NCI-H1694 (cell line): ENCODE results near the gene SCUBE2.
"Not testable (repeated sequence)": the region's sequence is repeated elsewhere in the genome, so short reads cannot be mapped to it uniquely, and the experiment has no call there.

Source experiments
- DNase-seq: peaks from one replicate; lab custom pipeline; 2025; lab: John Stamatoyannopoulos, UW

The SCUBE2 gene

DNA sequence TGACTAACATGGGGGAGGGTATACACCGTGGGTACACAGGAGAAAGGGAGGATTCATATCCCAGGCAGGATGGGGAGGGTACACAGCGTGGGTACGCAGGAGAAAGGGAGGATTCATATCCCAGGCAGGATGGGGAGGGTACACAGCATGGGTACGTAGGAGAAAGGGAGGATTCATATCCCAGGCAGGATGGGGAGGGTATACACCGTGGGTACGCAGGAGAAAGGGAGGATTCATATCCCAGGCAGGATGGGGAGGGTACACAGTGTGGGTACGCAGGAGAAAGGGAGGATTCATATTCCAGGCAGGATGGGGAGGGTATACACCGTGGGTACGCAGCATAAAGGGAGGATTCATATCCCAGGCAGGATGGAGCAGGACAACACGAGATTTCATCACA lies 51.0 kb downstream of the SCUBE2 start:
- DNase-seq: no peak

DNA sequence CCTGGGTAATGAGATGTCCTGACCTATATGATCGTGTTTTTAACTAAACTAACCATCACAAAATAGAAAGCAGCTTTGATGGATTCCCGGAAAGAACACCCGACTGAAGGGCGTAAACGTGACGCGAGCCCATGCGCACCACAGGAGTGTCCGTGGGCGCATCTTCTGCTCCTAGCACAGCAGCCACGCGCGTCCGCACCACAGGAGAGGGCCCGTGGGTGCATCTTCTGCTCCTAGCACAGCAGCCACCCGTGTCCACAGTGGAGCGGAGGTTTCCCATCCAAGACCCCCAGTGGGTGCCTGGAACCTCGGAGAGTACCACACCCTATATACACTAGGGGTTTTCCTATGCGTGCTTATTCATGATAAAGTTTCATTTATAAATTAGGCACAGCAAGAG lies 51.5 kb downstream of the SCUBE2 start:
- DNase-seq: no peak

DNA sequence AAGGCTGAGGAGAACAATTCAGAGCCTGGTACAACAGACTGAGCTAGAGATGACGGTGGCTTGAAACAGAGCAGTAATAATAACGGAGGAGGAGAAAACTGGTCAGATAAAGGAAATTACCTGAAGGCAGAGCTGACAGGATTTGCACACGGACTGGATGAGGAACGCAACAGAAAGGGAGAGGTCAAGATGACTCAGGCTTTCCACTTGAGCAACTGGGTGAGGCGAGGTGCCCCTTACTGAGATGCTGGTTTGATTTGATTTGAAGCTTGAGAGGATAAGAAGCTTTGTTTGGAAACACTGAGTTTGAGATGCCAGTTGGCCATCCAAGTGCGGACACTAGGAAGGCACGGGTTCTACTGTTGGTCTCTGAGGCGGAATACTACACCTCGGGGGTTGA lies 52.2 kb downstream of the SCUBE2 start:
- DNase-seq: no peak

DNA sequence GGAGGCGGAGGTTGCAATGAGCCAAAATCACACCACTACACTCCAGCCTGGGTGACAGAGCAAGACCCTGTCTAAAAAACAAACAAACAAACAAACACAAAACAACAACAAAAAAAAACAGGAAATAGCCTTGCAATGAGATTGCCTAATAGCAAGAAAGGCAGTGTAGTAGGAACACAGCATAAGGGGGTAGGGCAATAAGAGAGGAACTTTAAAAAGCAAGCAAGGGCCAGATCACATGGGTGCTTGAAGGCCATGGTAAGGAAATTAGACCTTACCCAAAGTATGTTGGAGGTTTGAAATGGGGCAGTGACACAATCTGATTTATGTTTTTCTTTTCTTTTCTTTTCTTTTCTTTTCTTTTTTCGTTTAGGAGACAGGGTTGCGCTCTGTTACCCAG lies 52.9 kb downstream of the SCUBE2 start:
- no peak for DNase-seq

DNA sequence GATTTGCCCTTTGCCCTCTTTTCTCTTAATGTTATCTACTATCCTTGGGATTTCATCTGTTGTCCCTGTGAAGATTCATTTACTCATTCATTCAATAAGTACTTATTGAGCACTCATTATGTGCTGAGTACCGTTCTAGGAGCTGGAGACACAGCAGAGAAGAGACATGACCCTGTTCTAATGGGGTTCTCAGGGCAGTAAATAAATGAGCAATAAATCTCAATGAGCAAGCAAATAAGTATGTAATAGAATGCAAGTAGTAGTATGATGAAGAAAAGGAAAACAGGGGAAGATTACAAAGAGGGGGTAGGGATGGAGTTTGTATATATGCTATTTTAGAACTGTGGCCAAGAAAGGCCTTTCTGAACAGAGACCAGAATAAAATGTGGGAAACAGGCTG lies 53.4 kb downstream of the SCUBE2 start:
- DNase-seq: no peak

- no peak for DNase-seq
Measured at GRCh38 chr11:9037046-9037780, 54.2 kb downstream of the SCUBE2 start.

DNA sequence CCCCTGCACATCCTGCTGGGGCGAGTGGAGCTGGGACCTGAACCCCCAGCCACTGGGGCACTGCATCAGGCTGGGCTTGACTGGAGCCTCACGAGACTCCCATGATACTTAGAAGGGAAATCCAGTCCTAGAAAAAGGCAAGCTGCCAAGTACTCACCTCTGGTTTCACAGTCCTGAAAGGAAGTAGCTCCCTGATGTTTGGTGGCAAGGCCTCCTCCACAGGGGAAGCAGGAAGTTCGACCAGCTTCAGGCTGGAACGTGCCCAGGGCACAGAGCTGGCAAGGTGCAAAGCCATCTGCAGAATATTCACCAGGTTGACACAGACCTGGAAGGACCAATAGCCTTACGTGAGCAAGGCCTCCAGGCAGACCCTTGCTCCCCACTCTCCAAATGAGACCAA lies 60.8 kb downstream of the SCUBE2 start:
- no peak for DNase-seq

GRCh38 chr11:9029422-9029821 lies 62.0 kb downstream of the SCUBE2 start:
- DNase-seq: no peak

- no peak for DNase-seq
Measured at GRCh38 chr11:9028581-9028980, 62.8 kb downstream of the SCUBE2 start.

- no peak for DNase-seq
Measured at GRCh38 chr11:9025101-9025850, 66.1 kb downstream of the SCUBE2 start.

- DNase-seq: no peak
Measured at GRCh38 chr11:9022961-9023680, 68.3 kb downstream of the SCUBE2 start.

GRCh38 chr11:9020916-9021315 lies 70.5 kb downstream of the SCUBE2 start:
- DNase-seq: no peak

- no peak for DNase-seq
Measured at GRCh38 chr11:9019861-9020260, 71.5 kb downstream of the SCUBE2 start.

DNA sequence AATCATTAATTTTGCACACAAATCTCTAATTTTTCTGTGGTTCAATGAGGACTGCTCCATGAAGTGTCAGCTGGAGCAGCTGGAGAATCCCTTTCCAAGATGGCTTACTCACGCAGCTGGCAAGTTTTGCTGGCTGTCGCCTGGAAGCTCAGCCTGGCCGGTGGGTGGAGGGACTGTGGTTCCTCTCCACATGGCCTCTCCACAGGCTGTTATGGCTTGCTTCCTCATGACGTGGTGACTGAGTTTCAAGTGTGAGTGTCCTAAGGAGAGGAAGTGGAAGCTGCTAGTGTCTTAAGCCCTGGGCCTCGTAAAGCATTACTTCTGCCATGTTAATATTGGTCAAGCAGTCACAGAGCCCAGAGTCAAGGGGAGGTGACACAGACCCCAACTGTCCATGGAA lies 73.6 kb downstream of the SCUBE2 start:
- DNase-seq: no peak

DNA sequence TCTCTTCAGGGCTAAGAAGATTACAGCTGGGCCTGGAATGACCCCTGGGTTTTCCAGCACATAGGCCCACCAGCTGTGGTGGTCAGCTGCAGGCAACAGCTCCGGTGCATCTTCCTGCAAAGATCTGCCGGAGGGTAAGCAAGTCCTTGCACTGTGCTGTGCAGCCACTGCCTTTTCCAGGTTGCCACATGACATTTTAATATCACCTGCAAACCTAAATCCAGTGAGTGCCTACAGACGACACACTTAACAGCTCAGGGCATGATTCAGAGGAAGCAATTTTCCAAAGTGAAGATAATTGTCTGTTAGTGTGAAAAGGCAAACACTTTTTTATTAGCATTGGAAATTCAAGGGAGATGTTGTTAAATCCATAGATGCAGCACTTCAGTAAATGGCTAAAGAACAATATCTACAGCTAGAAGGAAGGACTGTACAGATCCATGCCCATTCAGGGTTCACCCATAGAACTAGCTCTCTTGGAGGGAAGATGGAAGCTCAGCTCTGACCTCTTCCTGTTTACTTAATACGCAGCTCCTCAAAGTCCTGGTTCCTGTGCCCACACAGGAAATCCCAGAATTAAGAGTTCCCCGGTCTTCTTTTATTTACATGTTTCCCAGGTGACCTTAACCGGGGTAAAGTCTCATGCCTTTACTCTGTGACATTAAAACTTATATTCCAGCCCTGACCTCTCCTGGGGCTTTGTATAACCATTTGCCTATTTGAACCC lies 74.3 kb downstream of the SCUBE2 start:
- no peak for DNase-seq

- DNase-seq: peak; percentile 40
Measured at GRCh38 chr11:9015677-9016076, 75.7 kb downstream of the SCUBE2 start.

- no peak for DNase-seq
Measured at GRCh38 chr11:9014826-9015225, 76.6 kb downstream of the SCUBE2 start.

DNA sequence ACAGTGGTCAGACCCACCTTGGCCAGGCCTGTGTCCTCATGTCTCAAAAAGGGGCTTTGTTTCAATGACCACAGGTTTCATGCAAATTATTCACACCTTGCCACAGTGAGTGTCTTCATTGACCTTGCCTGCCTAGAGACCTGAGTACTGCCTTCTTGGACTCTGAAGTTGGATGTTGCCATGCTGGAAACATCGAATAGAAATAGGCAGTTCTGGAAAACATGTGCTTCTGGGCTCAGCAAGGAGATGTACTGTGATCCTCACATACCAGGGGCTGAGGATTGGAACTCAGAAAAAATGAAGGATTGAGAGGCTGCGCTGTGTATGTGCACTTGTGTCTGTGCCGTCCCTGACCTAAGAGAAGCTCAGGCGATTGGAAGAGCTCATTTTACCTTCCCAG lies 78.0 kb downstream of the SCUBE2 start:
- DNase-seq: no peak

GRCh38 chr11:9009538-9009937 lies 81.9 kb downstream of the SCUBE2 start:
- DNase-seq: not testable (repeated sequence)

GRCh38 chr11:9008661-9009060 lies 82.7 kb downstream of the SCUBE2 start:
- DNase-seq: no peak

GRCh38 chr11:9008011-9008550 lies 83.3 kb downstream of the SCUBE2 start:
- DNase-seq: no peak

GRCh38 chr11:9005087-9005486 lies 86.3 kb downstream of the SCUBE2 start:
- DNase-seq: no peak
